Suppressor macrophage treated with lipopolysaccharide for 1 hour (primary cell): ENCODE measurements around the gene SPA17.
A peak's percentile ranks its signal among the peaks of the same experiment; 100 is the strongest.

Experiments used
- DNase-seq, 3 donors: peaks; one replicate each; pipeline ENCODE4 v3.0.0-alpha.2; 2020 to 2022

Gene SPA17

DNA sequence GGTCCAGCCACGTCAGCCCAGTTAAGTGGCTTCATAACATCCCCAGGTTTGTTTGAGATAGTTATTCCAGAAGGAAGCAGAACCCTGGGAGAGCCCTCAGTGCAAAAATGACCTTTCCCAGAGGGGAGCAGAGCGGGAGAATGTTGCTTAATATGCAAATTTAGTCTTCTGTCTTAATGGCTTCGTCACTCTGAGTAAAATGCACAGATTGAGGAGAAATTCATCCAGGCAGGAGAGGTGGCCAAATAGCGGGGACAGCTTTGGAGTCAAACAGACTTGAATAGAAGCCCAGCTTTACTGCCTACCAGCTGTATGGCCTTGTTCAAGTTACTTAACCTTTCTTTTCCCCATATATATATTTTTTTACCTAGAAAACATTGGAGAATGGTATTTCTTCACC is 53.8 kb downstream of the SPA17 start:
- no peak for DNase-seq

DNA sequence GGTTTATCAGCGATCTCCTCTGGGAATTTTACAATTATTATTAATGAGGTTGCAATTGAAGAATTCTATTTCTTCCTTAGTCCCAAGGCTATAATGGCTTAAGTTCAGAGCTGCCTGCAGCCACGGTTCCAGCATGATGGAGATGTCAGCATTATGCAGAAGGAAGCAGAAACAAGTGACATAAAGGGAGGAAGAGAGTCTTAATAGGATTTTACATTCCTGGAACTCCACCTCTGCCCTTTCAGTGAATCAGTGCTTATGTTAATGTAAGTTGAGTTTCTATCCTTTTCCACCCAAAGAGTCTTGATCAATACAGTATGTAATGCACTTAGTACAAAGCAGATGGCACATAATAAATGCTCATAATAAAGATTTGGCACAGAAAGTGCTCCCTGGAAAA is 54.4 kb downstream of the SPA17 start:
- no peak for DNase-seq

DNA sequence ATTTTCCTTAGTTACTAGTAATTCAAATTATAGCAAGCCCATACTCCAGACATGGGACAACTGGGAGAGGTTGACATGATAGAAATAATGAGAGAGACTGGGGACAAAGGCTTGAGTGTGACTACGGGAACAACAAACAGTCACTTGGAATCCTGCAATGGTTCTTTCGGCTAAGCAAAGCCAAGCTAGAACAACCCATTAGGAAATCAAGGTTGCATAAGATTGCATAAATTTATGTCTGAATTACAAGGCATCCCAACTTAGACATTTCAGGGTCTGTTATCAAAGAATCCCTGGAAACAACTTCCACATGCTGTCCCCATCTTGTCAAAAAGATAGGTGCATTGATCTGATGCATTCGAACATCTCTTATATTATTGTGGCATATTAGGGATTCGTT is 55.9 kb downstream of the SPA17 start:
- no peak for DNase-seq

DNA sequence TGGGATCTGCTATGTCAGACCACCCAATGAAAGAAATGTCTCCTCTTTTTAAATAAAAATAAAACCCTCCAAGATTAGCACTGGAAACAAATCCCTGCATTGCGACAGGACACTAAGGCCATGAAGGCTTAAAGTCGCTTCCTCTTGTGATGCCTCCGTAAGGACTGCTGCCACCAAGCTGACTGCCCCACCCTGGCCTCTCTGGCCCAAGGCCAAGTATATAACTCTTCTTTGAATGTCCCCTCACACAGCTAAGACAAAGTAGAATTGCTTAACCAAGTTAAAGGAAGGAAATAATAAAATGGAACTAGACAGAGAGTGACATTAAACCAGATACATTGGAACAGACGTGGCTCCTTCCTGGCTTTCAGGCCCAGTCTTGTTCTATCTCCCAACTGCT is 58.5 kb downstream of the SPA17 start:
- peak in 2 of 3 donors; percentile 38 to 44 for DNase-seq

DNA sequence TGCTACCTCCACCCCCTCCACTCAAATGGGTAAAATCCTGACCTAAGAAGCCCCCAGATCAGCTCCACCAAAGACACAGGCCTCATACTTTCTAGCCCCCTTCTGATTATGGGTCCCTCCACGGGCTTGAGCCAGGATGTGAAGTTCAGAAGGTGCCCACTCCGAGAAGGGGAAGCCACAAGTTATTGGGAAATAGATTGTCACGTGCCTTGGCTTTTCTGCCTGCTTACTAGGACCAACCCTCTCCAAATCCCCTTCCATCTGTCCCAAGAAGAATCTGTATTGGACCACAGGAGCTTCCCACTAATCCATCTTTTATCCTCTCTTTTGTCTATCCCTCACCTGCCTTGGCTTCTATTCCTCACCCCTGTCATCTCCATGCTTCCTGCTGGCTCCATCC is 63.0 kb downstream of the SPA17 start:
- peak; percentile 56 to 65 (median 61) for DNase-seq

DNA sequence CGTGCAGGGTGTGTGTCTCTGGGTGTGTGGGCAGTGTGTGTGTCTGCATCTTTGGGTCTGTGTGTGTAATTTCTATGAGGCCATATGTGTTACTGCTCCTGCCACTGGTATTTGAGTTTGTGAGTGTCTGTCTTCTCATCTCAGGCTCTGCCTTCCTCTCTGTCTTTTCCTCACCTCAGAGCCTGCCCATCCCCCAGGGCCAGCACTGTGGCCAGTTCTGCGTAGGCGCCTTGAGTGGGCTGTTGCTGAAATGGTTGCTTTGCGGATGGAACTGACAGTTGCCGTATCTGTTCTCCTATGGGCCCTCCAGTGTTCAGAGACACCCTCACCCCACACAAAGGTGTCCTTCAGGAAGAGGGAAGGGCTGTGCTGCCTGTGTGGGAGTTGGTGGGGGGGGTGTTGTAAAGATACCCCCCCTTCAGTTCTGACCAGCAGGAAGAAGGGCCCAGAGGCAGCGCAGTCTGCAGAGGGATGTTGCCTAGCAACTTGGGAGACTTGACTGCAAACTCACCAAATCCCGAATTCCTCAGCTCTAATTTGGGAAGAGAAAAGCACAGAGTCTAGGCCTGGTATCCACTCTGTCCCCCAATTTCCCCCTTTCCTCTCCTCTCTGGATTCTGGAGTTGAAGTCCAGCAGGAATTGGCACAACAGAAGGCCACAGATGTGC is 64.1 kb downstream of the SPA17 start:
- DNase-seq: no peak

DNA sequence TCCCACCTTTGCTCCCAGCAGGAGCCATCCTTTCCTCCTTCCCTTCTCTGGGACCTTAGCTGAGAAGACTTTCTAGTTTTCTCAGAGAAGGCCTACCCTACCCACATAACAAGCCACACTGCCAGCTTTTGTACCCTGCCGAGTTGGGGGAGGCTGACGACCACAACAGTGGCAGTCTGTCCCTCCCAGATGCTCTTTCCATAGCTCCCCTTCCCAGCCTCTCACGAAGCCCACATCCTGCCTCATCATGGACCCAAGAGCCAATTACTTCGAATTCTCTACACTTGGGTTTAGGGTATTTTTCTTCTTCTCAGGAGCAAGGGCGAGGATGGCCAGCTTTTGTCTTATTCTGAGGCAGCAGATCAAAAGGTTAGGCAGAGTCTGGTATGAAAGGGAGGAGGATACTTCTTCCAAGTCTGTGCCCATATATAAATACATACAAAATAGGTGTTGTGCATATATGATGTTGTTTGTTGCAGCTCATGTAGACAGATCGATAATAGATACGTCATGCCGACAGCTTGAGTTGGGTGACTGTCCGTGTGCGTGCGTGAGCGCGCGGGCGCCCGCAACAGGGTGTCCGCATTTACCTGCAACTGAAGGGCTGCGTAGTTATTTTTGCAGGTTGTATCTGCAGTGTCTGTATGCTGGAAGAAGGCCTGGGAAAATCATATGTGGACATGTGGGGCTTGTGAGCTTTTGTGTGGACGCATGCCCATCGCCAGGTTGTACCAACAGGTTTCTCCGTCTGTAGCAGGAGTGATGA is 65.2 kb downstream of the SPA17 start:
- DNase-seq: no peak

DNA sequence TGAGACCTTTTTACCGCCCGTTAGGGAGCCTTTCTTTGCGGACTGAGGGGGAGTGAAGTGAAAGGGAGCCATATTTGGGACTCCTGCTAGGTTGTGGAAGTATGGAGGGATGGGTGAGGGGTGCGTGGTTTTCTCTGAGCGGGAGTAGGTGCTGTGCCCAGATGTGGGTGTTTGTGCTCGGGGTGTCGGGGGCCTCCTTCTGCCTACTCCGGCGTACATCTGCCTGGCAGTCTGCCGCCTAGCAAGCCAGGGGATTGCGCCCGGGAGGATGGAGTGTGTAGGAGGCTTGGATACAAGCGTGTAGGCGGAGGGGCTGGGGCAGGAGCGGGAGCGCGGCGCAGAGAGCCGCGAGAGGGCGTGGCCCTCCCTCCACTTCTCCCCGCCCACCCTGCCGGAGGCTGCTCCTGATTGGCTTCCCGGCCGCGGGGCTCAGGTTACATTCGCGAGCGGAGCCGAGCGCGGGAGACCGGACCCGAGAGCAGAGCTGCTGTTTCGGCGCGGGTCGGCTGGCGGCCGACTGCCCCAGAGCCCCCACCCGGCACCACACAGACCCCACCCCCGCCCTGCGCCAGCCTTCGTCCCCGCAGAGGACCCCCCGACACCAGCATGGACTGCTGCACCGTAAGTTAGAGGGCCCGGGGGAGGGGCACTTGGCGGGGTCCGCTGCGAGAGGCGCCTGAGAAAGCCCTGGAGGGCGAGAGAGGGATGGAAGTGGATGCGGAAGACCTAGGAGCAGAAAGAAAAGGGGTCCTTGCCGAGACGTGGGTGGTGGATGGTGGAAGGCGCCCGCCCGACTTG is 66.0 kb downstream of the SPA17 start, which contains the start of gene NRGN:
TSS of gene NRGN (plus strand) at position 464 of the 798 bp plus-strand sequence. CDS start at position 607, 143 bp downstream.
- peak; percentile 88 to 94 (median 88) for DNase-seq

DNA sequence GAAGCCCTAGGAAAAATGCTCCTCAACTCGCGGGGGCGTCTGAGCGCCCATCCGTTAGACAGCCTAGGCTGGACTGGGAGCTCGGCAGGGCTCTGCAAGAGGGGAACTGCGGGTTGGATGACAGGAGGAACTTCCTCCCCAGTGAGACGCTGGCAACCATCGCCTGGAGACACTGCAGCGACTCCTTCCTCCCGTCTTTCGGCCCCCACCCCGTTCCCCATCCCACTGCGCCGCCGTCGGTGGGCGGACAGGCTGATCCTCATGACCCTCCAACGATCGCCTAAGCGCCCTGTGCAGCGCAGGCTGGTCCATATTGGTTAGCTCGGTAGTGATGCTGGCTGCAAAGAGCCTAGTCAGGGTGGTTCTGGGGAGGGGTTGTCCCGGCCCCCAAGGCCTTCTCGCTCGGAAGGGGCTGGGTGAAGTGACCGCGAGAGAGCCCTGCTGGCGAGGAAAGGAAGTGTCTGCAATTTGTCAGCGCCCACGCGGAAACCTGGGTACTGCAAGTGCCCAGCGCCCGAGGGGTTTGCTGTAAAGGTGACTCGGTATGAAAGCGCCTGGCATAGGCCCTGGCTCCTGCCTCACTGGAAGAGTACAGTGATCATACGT is 66.7 kb downstream of the SPA17 start:
- peak; percentile 68 to 76 (median 71) for DNase-seq

DNA sequence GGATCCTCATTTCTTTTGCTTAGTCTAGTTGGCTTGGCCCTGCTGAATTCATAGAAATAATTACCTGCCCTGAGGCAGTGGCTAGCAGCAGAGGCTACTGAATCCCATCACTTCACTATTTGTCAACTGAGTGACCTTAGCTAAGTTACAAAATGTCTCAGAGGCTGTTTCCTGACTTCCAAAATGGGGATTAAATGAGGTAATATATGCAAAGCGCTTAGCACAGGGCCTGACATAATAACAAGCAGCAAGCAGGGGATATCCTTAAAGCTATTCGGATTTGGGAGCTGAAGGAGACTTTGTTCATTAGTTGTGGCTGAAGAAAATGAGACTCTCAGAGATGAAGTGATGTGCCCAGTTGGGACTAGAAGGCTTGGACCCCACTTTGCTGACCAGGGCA is 68.9 kb downstream of the SPA17 start:
- peak in 1 of 3 donors; percentile 56 for DNase-seq

DNA sequence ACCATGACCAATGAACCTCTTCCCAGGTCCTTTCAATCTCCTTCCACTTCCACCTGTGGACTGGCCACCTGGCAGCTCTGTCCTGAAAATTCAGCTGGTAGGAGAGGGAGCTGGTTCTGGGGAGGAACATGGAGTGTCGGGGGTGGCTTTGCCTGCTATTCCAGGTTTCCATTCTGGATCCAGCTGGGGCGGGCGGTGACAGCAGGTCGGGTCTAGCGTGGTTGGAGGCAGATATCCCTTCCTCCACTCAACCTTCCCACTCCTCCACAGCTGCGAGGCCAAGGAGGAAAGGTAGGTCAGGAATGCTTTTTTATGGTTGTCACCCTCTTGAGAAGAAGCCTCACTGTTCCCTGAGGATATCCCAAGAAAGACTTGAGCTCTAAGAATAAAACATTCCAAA is 69.3 kb downstream of the SPA17 start:
- DNase-seq: no peak

DNA sequence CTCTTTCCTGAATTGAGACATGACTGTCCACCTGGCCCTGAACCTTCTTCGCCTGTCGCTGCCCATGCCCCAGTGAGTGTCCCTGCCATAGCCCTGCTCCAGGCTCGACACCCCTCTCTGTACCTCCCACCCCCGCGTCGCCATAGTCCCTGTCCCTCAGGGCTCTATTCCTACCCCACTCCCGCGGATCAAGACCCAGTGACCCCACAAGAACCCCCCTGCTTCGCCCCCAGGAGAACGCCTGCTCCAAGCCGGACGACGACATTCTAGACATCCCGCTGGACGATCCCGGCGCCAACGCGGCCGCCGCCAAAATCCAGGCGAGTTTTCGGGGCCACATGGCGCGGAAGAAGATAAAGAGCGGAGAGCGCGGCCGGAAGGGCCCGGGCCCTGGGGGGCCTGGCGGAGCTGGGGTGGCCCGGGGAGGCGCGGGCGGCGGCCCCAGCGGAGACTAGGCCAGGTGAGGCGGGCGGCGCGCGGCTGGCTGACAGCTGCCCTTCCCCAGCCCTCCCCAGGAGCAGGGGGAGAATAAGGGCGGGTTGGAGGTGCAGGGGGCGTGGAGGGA is 71.6 kb downstream of the SPA17 start:
- no peak for DNase-seq

DNA sequence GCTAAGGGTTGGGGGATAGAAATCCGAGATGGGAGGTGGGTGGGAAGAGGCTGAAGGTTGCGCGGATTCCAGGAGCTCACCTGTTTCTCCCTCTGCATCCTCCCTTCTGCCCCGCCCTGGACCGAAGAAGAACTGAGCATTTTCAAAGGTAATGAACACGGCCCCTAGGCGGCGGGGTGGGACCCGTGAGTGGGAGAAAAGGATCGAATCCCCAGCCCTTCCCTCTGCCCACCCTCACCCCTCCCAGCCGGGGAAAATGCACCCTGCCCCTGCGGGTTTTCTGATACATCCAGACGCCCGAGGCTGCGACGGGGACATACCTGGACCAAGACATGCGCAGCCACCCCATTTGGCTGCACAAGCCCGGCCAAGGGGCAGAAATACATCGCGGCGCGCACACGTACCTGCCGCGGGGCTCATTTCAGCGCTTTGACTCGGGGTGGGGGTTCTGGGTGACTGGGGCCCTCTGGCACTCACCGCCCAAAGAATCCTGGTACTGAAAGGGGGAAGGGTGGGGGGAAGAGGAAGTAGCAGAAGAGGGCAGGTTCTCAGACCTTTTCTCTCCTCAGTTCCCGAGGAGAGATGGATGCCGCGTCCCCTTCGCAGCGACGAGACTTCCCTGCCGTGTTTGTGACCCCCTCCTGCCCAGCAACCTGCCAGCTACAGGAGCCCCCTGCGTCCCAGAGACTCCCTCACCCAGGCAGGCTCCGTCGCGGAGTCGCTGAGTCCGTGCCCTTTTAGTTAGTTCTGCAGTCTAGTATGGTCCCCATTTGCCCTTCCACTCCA is 72.3 kb downstream of the SPA17 start:
- DNase-seq: no peak

DNA sequence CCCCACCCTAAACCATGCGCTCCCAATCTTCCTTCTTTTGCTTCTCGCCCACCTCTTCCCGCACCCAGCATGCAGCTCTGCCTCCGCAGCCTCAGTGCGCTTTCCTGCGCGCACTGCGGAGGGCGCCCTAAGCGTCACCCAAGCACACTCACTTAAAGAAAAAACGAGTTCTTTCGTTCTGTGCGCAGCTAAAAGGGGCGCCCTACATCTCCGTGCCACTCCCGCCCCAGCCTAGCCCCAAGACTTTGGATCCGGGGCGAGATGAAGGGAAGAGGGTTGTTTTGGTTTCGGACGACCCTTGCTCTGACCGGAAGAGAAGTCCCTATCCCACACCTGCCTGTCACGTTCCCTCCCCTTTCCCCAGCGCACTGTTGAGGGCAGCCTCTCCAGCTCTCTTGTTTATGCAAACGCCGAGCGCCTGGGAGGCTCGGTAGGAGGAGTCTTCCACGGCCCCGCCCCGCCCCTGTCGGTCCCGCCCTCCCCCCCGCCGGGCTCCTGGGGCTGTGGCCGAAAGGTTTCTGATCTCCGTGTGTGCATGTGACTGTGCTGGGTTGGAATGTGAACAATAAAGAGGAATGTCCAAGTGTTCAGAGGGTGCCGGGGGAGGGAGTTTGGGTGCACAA is 73.0 kb downstream of the SPA17 start:
- DNase-seq: peak; percentile 66 to 83 (median 74)
